GM19397 (cell line): ENCODE measurements around the gene PKMYT1.

Experiments
- ATAC-seq: cut with Tn5 transposase; IDR thresholded peaks from one replicate; pipeline ENCODE4 v1.9.1; 2021; ENCODE audit warnings: mild to moderate bottlenecking, moderate library complexity; ENCODE audit not compliant: unreplicated experiment

Gene PKMYT1

DNA sequence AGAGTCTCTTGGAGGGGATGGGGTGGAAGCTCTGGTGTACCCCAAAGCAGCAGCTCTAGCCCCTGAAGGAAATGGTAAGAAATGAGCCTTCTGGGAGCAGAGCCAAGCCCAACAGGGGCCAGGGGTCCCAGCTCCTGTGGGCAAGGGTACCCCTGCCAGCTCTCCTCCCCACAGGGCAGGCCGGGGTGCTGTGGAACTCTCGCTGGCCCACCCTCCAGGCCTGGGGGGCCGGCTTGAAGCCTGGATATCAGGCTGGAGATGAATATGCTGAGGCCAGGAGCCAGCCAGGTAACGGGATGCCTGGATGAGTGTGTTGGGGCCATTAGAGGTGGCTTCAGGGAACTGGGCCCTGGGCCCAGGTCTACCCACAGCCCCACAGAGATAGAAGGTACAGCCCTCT, 20.3 kb upstream of the PKMYT1 start:
- ATAC-seq = no peak

DNA sequence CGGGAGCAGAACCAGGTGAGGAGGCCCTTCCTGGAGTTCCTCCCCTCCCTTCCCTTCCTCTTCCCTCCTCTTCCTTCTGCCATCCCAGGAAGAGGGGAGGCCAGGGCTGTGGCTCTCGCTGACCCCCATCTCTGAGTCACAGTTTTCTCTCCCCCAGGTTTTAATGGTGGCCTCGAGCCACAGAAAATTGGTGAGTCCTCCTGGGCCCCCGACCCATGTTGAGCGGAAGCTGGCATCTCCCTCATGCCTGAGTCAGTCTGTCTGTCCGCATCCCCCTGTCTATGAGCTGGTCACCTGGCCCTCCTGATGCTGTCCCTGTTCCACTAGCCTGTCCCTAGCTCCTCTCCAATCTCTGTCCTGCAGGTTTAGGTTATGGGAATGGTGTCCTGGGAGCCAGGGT, 19.7 kb upstream of the PKMYT1 start:
- no peak for ATAC-seq

DNA sequence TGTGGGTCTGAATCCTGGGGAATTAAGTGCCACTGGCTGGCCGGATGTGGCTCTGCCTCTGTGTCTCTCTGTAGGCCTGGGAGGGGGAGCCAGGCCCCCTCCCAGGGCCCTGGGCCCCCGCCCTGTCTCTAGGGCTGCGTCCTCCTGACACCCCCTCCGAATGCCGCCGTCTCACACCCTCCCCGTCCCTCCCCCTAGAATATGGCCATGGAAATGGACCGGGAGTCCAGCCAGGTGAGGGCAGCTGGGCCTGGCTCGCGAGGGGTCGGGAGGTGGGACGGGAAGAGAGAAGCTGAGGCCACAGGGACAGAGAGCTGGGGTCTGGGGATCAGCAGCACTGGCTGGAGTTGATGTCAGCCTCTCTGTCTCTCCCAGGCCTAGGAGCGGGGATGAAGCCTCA, 16.1 kb upstream of the PKMYT1 start:
- no peak for ATAC-seq

DNA sequence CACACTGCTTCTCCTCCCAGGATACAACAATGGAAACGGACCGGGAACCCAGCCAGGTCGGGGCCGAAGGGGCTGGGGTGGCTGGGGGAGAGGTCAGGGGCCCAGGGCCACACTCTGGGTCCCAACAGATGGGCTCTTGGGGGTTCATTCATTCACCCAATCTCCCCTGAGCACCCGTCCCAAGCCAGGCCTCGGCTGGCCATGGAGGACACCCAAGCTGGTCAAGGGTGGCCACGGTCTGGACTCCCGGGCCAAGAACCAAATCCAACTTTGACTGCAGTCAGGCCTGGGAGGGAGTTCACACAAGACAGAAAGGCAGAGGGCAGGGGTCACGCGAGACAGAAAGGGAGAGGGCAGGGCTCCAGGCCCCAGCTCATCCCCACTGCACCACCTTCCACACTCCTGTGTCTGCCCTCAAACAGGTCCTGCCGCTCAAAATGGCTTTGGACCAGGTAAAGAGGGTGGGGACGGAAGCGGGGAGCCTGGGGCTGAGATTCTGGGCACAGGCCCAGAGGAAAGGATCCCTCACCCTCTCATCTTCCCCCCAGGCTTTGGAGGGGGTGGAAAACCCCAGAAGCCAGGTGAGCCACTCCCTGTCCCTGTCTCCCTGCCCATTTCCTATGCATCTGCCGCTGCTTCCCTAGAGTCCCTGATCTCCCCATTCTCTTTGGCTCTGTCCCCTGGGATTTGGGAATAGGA, 12.3 kb upstream of the PKMYT1 start:
- no peak for ATAC-seq

DNA sequence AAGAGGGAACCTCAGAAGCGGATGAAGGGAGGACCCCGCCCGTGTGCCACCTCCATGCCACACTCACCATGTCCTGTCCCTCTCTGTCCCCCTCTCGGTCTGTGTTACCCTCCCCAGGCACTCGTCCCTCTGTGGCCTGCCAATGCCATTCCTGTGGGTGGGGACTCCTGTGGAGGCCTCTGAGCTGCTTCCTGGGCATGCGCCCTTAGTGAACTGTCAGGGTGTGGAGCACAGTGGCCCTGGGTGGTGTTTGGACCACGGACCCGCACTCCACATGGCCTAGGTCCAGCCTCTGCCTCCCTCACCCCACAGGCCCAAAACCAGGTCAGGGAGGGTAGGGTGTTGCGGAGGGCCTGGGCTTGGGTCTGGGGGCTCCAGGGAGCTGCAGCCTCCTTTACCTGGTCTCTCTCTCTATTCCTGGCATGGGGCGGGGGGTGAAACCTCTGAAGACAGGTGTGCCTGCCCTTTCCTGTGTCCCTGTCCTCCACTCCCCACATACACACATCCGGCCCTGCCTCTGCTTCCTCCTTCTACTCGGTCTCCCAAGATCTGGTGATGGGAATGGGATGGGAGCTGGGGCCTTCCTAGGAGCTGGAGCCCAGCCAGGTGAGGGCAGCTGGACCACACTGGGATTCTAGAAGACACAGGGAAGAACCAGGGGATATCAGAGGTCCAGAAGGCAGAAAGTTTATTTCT, 11.5 kb upstream of the PKMYT1 start:
- ATAC-seq = no peak

DNA sequence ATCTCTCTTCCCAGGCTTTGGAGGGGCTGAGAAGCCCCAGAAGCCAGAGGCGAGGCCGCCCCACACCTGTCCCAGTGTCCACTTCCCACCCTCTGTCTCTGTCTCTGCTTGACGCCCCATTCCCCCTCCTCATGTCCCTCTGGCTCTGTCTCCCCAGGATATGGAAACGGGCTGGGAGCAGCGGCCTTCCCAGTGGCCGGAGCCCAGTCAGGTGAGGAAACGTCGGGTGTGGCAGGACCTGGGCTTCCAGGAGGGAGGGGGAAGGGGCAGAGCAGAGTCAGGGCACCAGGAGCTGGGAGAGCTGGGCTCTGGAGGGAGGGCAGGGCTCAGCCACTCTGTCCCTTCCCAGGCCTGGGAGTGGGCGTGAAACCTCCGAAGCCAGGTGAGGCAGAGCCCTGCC, 10.6 kb upstream of the PKMYT1 start:
- no peak for ATAC-seq

DNA sequence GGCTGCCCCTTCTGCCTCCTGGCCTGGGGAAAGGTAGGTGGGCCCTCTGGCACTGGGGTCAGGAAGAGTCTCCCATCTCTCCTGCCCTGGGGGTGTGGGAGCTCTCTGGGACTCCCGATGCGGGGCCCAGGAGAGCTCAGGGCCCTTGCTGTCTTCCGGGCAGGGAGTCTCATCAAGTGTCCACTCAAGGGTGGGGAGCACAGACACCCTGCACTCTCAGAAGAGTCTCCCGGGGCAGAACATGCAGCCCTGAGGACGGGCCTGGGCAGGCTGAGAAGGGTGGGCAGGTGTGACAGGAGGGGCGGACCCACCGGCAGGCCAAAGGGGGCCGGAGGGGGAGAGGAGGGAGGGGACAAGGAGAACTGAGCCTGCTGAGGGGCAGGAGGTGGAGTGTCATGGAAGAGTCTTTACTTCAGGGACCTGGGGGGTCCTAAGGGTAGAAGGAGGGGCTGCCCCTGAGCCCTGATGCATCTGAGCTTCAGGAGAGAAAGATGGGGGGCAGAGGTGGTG, 8.4 kb upstream of the PKMYT1 start:
- no peak for ATAC-seq

DNA sequence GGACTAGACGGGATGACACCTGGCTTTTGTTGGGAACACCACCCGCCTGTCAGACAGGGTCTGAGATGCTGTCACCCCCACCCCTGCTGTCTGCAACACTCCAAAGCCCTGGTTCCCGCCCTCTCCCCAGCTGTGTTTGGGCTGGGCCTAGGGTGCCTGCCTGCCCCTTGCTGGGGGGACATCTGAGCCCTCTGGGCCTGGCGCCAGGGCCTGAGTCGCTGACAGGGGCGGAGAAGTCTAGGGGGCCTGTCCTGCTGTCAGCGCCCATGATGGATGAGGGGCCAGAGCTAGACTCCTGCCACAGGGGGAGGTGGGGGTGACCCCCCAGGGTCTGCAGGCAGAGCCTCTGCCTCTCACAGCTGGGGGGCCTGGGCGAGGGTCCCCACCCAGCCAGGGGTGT, 7.6 kb upstream of the PKMYT1 start:
- ATAC-seq = no peak

DNA sequence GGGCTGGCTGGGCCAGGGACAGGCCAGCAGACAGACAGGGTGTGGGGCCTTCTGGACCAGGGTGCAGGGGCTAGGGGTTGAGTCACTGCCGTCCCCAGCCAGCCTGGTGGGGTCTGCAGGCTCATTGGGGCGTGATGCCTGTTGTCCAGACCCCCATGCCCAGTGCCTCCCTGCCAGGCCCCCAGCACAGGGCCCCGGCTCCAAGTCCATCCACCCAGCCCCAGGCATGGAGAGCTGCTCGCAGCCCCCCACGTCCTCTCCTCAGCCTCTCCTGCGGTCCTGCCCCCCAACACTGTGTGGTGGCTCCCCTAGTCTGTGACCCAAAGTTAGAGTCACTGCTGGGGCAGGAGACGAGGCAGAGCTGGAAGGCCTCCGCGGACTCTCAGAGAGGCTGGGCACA, 7.0 kb upstream of the PKMYT1 start:
- no peak for ATAC-seq

DNA sequence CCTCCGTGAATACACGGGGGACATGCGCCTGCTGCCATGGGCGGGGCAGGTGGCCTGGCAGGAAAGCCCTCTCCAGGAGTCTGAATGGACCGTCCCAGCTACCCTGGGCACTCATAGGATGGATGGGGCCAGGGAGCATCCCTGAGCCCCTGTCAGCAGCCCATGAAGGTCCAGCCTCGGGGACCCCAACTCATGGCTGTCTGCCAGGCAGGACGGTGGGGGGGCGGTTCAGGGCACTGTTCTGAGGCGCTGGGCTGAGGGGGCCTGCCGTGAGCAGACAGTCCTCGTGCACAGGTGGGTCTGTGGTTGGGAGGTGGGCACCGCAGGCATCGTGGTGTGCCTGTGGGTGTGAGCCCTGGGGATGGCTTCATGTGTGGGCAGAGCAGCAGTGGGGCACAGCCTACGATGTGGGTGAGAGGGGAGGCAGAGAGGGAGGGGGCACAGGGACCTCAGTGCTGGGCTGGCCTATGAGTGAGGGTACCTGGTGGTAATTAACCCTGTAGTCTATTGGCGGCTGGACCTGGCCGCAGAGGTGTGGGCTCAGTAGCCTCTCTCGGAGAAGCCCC, 6.5 kb upstream of the PKMYT1 start:
- no peak for ATAC-seq

DNA sequence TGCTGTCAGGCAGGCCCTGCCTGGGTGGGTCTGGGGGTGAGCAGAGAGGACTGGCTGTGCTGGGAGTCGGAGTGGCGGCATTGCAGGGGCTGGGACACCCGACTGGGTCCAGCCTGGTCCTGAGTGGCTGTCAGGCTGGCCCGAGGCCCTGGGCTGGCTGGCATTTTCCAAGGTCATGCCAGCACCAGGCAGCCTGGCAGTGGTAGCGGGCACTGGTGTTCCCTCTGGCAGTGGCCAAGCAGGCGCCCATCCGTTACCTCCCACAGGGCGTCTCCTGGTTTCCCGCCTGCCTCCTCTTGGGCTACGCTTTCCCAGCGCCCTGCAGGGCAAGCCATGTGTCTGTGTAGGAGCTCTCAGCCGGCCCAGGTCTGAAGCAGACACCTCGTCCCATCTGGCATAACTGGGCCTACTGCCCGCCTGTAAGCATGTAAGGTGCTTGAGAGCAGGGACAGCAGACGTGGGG, 5.7 kb upstream of the PKMYT1 start:
- ATAC-seq = no peak

DNA sequence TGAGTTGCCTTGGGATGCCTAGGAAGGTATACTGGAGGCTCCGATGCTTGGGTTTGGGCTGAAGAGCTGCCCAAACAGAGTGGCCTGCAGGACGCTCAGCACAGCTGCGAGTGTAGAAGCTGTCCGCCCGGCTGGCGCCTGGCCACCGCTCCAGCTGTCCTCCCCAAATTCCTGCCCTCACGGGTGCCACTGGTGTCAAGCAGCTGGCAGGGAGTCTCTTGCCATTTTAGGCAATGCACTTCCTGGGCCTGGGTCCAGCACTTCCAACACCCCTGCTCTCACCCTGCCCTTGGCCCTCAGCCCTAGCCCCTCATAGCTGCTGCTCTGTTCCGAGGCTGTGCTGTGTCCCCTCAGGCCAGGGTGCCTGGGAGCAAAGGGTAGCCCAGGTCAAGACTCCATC, 5.2 kb upstream of the PKMYT1 start:
- no peak for ATAC-seq

DNA sequence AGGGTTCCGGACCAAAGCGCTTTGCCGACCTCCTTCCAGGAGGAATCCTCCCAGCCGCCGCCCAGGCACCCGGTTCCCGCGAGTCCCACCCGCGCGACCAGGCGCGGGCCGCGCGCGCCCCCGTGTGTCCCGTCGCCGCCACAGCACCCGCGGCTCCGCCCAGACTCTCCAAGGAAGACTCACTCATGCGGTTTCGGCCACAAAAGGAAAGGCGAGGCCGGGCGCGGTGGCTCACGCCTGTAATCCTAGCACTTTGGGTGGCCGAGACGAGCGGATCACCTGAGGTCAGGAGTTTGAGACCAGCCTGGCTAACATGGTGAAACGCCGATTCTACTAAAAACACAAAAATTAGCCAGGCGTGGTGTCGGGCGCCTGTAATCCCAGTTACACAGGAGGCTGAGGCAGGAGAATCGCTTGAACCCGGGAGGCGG, 3.5 kb upstream of the PKMYT1 start:
- no peak for ATAC-seq

DNA sequence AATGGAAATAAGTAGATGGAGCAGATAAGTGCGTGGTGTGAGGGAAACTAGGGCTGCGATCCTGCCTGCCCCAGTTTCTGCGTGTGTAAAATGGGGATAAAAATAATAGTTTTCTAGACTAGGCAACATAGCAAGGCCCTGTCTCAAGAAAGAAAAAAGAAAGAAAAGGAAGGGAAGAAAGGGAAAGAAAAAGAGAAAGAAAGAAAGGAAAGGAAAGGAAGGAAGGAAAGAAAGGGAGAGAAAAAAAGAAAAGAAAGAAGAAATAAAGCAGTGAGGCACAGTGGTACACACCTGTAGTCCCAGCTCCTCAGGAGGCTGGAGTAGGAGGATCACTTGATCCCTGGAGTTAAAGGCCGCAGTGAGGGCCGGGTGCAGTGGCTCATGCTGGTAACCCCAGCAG, 2.2 kb upstream of the PKMYT1 start:
- ATAC-seq = no peak

DNA sequence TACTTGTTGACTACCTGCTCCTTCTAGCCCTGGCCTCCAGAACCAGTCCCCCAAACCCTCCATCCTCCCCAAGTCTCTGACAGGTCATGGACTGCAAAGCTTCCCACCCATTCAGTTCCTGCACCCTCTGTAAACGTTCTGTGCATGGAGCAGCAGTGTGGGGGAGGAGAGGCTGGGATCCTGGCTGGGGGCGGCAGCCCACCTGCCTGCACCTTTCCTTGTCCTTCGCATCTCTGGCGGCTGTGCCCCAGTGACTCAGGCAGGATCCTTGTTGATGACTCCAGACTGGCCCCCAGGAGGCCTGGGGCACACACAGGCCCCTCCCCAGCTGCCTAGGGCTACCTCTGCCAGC, 1.6 kb upstream of the PKMYT1 start:
- ATAC-seq = no peak

DNA sequence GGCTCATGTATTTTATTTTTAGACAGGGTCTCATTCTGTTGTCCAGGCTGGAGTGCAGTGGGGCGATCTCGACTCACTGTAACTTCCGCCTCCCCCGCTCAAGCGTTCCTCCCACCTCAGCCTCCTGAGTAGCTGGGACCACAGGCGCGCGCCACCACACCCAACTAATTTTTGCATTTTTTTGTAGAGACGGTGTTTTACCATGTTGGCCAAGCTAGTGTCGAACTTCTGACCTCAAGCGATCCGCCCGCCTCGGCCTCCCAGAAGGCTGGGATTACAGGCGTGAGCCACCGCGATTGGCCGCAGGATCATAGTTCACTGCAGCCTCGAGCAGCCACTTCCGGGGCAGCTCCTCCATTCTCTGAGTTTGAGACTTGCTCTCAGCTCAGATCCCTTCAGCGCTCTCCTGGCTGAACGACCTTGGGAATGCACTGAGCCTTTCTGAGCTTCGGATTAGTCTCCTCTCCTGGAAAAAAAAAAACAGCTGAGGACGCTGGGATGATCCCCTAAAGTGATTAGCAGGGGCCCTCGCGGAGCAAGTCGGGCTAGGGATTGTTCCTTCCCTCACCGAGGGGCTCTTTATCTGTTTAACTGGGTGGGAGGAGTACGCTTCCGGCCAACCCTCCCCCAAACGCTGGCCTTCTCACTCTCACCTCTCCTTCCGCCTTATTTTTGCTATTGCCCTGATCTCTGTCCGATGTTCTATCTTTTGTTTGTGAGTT, 1.1 kb upstream of the PKMYT1 start:
- ATAC-seq = no peak

DNA sequence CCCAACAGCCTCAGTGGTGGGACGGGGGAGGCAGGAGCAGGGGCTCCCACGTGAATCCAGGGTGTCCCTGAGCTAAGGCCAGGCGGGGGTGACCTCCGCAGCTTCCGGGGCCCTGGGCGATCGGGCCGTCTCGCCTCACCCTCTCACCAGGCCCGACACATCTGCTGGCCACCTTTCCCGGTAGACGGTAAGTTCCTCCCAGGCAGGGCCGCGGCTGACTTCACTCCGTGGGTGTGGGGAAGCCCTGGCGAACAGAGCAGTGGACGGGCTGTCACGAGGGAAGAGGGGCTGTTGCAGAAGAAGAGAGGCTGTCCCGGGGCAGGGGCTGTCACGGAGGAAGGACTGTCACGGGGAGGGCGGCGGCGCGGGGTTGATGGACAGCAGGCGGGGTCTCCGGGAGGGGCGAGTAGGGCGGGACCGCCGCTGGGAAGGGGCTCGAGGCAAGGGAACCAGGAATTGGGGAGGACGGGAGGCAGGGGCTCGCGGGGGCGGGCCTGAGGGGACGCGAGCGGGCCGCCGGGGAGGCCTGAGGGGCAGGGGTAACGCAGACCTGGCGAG, 498 bp downstream of the PKMYT1 start:
- ATAC-seq = no peak

DNA sequence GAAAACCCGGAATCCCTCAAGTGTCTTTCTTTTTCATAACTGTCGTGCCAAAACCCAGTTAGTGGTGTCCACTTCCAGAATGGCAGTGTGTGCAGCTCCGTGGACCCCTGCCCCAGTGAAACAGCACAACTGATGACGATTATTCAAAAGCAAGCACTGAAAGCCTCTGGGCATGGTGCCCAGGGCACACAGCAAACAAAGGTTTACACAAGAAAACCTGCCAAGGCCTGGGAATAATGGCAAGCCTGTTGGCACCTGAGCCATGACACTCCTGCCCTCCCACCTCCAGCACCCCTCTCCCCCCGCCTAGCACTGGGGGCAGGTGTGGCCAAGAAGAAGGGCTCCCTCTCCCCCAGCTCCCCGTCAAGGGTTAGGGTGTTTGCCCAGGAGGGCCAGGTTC, 2.8 kb downstream of the PKMYT1 start:
- ATAC-seq = no peak

DNA sequence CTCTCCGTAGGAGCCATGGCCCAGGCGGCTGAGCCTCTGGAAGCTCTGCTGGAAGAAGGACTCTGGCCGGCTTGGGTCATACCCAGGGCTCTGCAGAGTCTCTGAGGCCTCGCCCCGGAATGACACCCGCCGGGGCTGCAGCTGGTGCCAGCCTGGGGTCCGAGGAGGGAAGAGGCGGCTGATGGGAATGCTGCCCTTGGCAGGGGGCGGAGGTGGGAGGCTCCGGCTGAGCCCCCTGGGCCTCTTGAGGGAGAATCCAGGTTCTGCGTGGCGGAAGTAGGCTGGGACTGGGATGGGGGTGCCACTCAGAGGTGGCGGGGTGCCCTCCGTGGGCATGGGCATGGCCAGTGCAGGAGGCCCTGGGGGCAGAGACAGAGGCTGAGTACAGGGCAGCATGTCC, 3.6 kb downstream of the PKMYT1 start:
- ATAC-seq = no peak

DNA sequence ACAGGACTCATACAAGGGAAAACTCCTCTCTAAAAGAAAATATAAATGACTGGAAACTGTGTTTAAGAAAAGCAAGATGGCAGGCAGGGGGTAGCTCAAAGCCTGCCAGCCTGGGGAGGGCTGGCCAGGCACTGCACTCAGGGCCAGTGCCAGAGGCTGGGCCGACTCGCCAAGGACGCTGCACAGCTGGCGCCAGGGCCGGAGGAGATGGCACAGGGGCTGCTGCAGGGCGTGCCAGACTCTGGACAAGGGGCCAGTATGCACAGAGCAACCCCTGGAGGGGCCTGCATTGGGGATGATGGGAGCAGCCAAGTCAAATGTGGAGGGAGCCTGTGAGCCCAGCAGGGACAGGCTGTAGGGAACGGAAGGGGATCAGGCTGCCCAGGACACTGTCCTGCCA, 4.0 kb downstream of the PKMYT1 start:
- ATAC-seq = no peak

DNA sequence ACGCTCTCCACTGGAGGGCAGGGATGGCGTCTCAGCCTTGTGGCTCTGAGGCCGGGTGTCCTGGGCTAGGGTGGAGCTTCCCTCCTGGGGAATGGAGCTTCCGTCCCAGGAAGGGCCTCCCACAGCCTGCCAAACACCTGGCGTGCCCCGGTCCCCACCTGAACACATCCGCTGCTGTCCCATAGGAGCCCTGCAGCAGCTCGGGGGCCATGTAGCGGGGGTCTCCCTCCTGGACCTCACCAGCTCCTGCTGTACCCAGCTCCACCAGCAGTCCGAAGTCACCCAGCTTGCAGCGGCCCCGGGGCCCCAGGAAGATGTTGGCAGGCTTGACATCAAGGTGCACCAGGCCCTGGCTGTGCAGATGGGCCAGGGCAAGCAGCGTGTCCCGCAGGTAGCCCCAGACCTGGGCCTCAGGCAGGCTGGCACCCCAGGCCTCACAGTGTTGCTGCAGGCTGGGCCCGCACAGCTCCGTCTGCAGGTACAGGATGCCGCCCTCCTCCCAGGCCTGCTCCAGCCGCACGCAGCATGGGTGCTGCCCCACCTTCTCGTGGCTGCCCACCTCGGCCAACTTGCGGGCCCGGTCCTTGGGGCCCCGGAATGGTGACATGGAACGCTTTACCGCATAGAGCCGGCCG, 5.0 kb downstream of the PKMYT1 start:
- ATAC-seq = no peak
